ENCODE results near the gene PAX1. TPM values are rescaled to one million over a fixed set of nuclear protein-coding genes. Genes with fewer than 3 reads are reported as not detected.

PAX1 gene
- total RNA-seq, 4 donors from 2014 or later = not detected

DNA sequence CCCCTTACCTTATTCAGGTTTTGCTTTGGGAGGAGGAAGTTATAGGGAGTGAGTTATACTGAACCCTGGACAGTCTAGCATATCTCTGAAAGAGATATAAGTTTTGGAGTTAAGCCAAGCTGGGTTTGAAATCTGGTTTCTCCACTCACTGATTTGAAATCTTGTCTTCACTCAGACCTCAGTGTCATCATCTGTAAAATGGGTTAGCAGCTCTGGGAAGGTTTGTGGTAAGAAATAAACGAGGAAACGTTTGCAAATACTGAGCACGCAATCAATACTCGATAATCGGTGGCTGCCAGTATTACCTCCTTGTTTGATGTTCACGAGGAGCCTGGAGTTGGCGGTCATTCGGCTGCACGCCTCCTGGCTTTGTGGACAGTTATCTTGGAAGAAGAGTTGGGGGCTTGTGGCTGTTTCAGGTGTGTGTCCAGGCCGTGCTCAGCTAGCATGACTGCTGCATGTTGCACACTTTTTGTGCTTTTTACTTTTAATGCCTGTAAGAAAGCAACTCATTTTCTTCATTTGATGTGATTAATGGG is 61.8 kb downstream of the PAX1 start:
- Histone ChIP-seq H3K27ac (no peak overlapping the region), H3K4me1 (no peaks in the 10 kb centered on the region), H3K4me3 (no peak overlapping the region), H3K36me3 (no peaks in the 10 kb centered on the region), H3K27me3 (peaks cover 18% of the 10 kb centered on the region), H3K9me3 (no peaks in the 10 kb centered on the region)
- WGBS, 2 donors (ENCODE audit: low coverage in 1 of 2) = 50 to 71% methylated on average over 7 to 10 of the region's 10 CpGs
- no peak for ATAC-seq
- TF ChIP-seq, protein P1, sequence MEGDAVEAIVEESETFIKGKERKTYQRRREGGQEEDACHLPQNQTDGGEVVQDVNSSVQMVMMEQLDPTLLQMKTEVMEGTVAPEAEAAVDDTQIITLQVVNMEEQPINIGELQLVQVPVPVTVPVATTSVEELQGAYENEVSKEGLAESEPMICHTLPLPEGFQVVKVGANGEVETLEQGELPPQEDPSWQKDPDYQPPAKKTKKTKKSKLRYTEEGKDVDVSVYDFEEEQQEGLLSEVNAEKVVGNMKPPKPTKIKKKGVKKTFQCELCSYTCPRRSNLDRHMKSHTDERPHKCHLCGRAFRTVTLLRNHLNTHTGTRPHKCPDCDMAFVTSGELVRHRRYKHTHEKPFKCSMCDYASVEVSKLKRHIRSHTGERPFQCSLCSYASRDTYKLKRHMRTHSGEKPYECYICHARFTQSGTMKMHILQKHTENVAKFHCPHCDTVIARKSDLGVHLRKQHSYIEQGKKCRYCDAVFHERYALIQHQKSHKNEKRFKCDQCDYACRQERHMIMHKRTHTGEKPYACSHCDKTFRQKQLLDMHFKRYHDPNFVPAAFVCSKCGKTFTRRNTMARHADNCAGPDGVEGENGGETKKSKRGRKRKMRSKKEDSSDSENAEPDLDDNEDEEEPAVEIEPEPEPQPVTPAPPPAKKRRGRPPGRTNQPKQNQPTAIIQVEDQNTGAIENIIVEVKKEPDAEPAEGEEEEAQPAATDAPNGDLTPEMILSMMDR (IDR thresholded peaks at IDR 0.05) = no peak
- TF ChIP-seq EP300 (IDR thresholded peaks at IDR 0.05) = no peak
- no peak for TF ChIP-seq POLR2A (IDR thresholded peaks at IDR 0.05)
- TF ChIP-seq POLR2AphosphoS5 (IDR thresholded peaks at IDR 0.05) = no peak

GRCh38 chr20:21767739-21768223 is 62.3 kb downstream of the PAX1 start:
- TF ChIP-seq POLR2AphosphoS5 (IDR thresholded peaks at IDR 0.05) = no peak
- TF ChIP-seq EP300 (IDR thresholded peaks at IDR 0.05) = no peak
- no peak for TF ChIP-seq POLR2A (IDR thresholded peaks at IDR 0.05)
- TF ChIP-seq, protein P1 (IDR thresholded peaks at IDR 0.05) = no peak
- H3K27ac ChIP-seq = no peak overlapping the region
- H3K27me3 ChIP-seq = peaks cover 18% of the 10 kb centered on the region
- no peak overlapping the region for H3K4me3 ChIP-seq
- 0 to 3% methylated on average over 10 to 22 of the region's 22 CpGs for WGBS, 2 donors (ENCODE audit: low coverage in 1 of 2)
- H3K36me3 ChIP-seq = no peaks in the 10 kb centered on the region
- no peak for ATAC-seq
- H3K4me1 ChIP-seq = no peaks in the 10 kb centered on the region
- H3K9me3 ChIP-seq = no peaks in the 10 kb centered on the region

Small RNA genes lying within 50 kb of the gene (small RNA-seq; reads per million reads assigned to genes)
- gene RPL41P1 = 0 reads per million in 4 donors

Other genes with a start within 250 kb of the PAX1 start
- not detected for gene NKX2-2, start 191.6 kb upstream of the PAX1 start, total RNA-seq